BLaER1 (cell line): ENCODE data around the gene TAF1D.

ENCODE experiments used
- H3K27ac ChIP-seq: shearing (Covaris generic); formaldehyde crosslinking; 2 replicates; pipeline ENCODE4 v1.8.1; 2022
- H3K27me3 ChIP-seq: shearing (Covaris generic); formaldehyde crosslinking; 2 replicates; pipeline ENCODE4 v1.8.1; 2022
- H3K36me3 ChIP-seq: shearing (Covaris generic); formaldehyde crosslinking; 2 replicates; pipeline ENCODE4 v1.8.1; 2022
- H3K4me1 ChIP-seq: shearing (Covaris generic); formaldehyde crosslinking; 2 replicates; pipeline ENCODE4 v1.8.1; 2022
- H3K4me2 ChIP-seq: shearing (Covaris generic); formaldehyde crosslinking; 2 replicates; pipeline ENCODE4 v1.8.1; 2022
- H3K4me3 ChIP-seq: shearing (Covaris generic); formaldehyde crosslinking; 2 replicates; pipeline ENCODE4 v1.8.1; 2022
- H3K9ac ChIP-seq: shearing (Covaris generic); formaldehyde crosslinking; 2 replicates; pipeline ENCODE4 v1.8.1; 2022
- H3K9me3 ChIP-seq: shearing (Covaris generic); formaldehyde crosslinking; 2 replicates; pipeline ENCODE4 v1.8.1; 2022
- H4K20me1 ChIP-seq: shearing (Covaris generic); formaldehyde crosslinking; 2 replicates; pipeline ENCODE4 v1.8.1; 2022
- Cebpa-rat ChIP-seq: shearing (Covaris generic); IDR thresholded peaks from 2 replicates; pipeline ENCODE4 v1.8.1; 2022

Gene TAF1D

DNA sequence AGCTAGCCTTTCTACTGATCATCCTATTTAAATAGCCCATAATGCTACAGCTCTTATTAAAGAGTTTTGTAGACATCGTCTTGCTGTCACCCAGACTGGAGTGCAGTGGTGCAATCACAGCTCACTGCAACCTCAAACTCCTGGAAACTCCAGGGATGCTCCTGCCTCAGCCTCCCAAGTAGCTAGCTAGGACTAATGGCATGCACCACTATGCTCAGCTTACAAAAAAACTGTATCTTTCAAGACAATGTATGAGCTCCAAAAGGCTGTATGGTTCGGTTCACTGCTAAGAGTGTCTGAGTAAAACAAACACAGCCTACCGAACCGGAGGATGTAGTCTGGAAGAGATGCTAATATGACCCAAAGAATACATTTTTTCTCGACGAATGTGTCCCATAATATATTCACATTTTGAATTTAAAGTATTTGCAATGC is 2.6 kb downstream of the TAF1D start:
- 0 out of 2 replicates have a peak overlapping the region, but pooled peaks have one; percentile 99 for H3K27ac ChIP-seq
- peaks cover 64% of the 10 kb centered on the region for H3K36me3 ChIP-seq
- peak overlapping the region; percentile 99 for H3K9ac ChIP-seq

DNA sequence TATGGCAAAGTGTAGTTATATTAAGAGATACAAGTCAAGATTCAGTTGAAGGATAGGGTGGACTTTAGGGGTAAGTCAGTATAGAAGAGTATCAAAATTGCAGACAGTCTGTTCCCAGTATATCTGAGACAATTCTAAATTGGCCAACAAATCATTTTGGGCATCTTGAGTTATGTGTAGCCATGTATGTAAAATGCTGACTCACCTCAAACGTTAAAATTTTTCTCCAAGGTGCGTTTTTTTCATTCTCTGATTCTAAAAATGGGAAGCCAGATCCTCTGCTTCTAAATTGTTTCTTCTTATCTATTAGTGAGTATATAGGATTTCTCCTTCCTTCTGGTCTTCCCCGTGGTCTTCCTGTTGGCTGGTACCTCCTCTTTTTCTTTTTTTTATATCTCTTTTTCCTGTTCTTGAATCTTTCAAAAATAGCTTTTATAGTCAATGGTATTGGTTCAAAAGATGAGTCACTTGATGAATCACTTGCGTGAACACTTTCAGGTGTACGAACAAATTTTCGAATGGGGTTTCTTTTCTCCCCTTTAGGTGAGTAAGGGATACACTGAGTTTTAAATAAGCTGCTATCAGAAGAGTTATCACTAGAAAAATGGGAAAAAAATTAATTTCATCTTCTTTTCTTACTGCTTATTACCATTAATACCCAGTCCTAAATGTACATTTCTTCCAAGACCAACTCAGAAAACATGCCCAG is 3.2 kb downstream of the TAF1D start:
- Histone ChIP-seq H3K27me3 (no peaks in the 10 kb centered on the region), H3K4me2 (peak overlapping the region; percentile 89), H3K9me3 (no peaks in the 10 kb centered on the region), H3K36me3 (peaks cover 64% of the 10 kb centered on the region), H4K20me1 (peaks cover 76% of the 10 kb centered on the region), H3K27ac (no peak overlapping the region; the same call in 1 of the 2 replicates), H3K4me1 (peaks cover 77% of the 10 kb centered on the region), H3K4me3 (peak overlapping the region; percentile 86), H3K9ac (peak overlapping the region; percentile 99)
- TF ChIP-seq Cebpa-rat = no peak

More for the DNA sequence above, 2.6 kb downstream of the TAF1D start:
- Histone ChIP-seq H4K20me1 (peaks cover 75% of the 10 kb centered on the region), H3K4me3 (peak overlapping the region; percentile 86), H3K27me3 (no peaks in the 10 kb centered on the region), H3K4me2 (peak overlapping the region; percentile 89), H3K9me3 (no peaks in the 10 kb centered on the region), H3K4me1 (peaks cover 77% of the 10 kb centered on the region)
- TF ChIP-seq Cebpa-rat = no peak

DNA sequence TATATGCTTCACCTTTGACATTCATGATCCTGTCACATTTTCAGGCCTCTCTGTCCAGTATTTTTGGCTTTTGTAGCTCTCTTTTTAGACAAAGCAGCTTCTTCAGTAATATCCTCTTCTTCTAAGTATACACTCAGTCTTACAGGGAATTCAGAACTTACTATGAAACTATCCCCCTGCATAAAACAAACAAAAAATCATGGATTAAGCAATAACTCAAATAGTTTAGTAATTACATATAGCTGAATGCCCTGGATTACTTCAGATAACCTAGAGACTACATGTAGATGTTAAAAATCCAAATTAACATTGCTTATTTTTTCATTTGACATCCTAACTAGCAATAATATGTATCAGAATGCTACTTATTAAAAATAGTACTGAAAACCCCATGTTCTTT is 5.2 kb downstream of the TAF1D start:
- Histone ChIP-seq H3K36me3 (peaks cover 79% of the 10 kb centered on the region), H3K27me3 (no peaks in the 10 kb centered on the region), H3K4me1 (peaks cover 67% of the 10 kb centered on the region), H3K9ac (0 out of 2 replicates have a peak overlapping the region, but pooled peaks have one; percentile 47), H4K20me1 (peaks cover 95% of the 10 kb centered on the region), H3K4me2 (peak overlapping the region; percentile 89), H3K27ac (no peak overlapping the region), H3K4me3 (no peak overlapping the region), H3K9me3 (no peaks in the 10 kb centered on the region)
- no peak for TF ChIP-seq Cebpa-rat

GRCh38 chr11:93735627-93736026 is 5.7 kb downstream of the TAF1D start:
- H4K20me1 ChIP-seq = peaks cover 100% of the 10 kb centered on the region
- H3K27ac ChIP-seq = no peak overlapping the region
- no peak overlapping the region for H3K9ac ChIP-seq
- no peak for TF ChIP-seq Cebpa-rat
- peaks cover 84% of the 10 kb centered on the region for H3K36me3 ChIP-seq
- no peaks in the 10 kb centered on the region for H3K27me3 ChIP-seq
- peaks cover 67% of the 10 kb centered on the region for H3K4me1 ChIP-seq
- H3K4me3 ChIP-seq = no peak overlapping the region
- no peaks in the 10 kb centered on the region for H3K9me3 ChIP-seq
- H3K4me2 ChIP-seq = peak overlapping the region; percentile 89

DNA sequence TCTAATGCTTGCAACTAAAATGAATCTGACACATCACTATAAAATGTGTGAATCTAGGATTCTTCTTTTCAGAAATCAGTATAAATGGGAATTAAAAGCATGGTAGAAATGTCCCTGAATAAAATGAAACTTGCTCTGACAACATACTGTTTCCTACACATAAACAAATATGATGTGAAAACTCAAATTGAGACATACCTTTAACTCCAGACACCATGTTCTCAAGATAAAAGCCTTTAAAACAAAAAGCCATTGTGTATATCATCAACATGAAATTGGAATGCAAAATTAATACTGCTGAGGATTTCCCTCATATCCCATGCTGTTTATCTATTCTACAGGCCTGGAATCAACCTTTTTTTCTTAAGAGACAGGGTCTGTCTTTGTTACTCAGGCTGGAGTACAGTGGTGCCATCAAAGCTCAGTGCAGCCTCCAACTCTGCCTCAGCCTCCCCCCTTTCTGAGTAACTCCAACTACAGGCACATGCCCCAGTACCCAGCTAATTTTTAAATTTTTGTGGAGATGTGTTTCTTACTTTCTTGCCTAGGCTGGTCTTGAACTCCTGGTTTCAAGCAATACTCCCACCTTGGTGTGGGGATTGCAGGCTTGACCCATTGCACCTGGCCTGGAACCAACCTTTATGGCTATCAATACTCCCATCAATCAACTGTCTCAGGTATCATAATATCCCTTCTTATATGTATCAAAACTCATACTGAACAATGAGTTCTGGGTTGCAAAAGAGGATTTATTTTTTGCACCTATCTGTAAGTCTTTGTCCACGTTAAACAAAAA is 6.7 kb downstream of the TAF1D start:
- Histone ChIP-seq H3K4me3 (peak overlapping the region; percentile 26; the same call in 1 of the 2 replicates), H3K36me3 (peaks cover 94% of the 10 kb centered on the region), H3K9me3 (no peaks in the 10 kb centered on the region), H4K20me1 (peaks cover 100% of the 10 kb centered on the region), H3K4me2 (peak overlapping the region; percentile 89), H3K27me3 (no peaks in the 10 kb centered on the region), H3K4me1 (peaks cover 66% of the 10 kb centered on the region), H3K27ac (no peak overlapping the region), H3K9ac (no peak overlapping the region)
- no peak for TF ChIP-seq Cebpa-rat

GRCh38 chr11:93733474-93733873 is 7.8 kb downstream of the TAF1D start:
- Histone ChIP-seq H4K20me1 (peaks cover 100% of the 10 kb centered on the region), H3K27ac (peak overlapping the region; percentile 12; the same call in 1 of the 2 replicates), H3K4me2 (peak overlapping the region; percentile 89), H3K9me3 (no peaks in the 10 kb centered on the region), H3K36me3 (peaks cover 98% of the 10 kb centered on the region), H3K9ac (no peak overlapping the region; the same call in 1 of the 2 replicates), H3K27me3 (no peaks in the 10 kb centered on the region), H3K4me1 (peaks cover 55% of the 10 kb centered on the region), H3K4me3 (peak overlapping the region; percentile 1; the same call in 1 of the 2 replicates)
- no peak for TF ChIP-seq Cebpa-rat

DNA sequence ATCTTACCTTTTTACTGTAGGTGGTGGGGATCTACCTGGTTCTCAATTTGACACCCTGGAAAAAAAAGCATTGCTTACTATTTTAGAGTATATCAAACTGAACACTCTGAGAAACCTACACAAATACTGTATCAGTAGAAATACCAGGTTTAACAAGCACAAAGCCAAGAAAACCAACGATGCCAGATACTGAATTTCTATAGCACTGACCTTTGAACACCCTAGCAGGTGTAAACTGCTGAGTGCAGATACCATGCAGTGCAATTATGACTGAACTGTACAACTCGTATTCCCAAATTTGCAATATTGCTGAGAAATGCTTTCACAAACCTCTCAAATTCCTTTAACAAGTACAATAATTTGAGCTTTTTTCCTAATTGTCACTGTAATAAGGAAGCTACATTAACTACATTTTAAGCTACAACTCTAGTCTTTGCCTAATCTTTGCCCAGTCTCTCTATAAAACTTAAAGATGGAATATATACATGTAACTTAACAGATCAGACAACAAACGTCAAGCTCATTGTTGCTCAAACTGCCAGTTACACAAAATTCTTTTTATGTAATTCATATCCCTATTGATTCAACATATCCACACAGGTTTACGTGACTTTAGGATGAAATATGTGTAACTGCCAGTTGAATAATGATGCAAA is 8.9 kb downstream of the TAF1D start:
- Histone ChIP-seq H3K4me2 (no peak overlapping the region), H3K9me3 (no peaks in the 10 kb centered on the region), H3K9ac (no peak overlapping the region), H3K27ac (no peak overlapping the region), H4K20me1 (peaks cover 99% of the 10 kb centered on the region), H3K4me3 (no peak overlapping the region), H3K36me3 (peaks cover 98% of the 10 kb centered on the region), H3K4me1 (peaks cover 43% of the 10 kb centered on the region), H3K27me3 (no peaks in the 10 kb centered on the region)
- TF ChIP-seq Cebpa-rat = no peak

DNA sequence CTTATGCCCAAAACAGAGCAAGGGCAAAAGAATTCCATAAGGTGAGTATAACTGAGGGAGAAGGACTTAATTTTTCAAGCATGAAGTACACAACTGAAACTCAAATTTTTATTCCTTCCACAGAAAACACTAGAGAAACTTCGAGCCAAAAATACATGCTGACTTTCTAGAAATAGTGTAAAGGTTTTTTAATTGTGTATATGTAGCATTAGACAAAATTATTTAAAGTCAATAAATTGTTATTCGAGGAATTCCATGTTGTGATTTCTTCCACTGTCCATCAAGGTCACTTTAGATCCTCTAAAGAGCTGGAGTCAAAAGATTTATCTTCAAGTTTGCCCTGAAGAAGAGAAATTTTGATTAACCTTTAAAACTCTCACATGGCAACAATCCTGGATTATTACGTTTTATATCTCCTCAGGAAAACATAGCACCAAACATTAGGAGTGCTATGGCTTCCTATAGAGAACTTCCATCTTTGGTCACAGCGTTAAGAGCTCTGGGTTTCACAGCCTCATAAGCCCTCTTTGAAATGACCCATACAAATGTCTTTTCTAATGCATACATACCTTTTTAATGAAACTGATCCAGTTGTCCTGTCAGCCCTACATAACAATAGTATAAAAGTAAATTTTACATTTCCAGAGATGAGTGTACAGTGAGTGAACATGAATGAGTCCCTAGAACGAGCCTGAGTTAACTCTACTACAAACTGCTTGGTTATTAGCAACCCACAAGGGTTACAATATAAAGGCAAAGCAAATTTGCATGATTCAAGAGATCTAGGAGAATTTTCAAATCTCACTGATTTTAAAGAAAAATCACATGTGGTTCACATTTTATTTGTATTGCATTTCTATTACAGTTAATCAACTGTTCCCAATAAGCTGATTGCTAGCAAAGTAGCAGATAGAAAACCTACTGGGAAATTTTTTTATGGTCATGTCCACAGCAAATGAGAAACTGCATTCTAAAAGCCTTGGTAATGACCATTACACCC is 10.9 kb downstream of the TAF1D start:
- H3K4me1 ChIP-seq = peaks cover 24% of the 10 kb centered on the region
- no peak for TF ChIP-seq Cebpa-rat
- H3K9ac ChIP-seq = no peak overlapping the region
- H3K27ac ChIP-seq = no peak overlapping the region
- no peaks in the 10 kb centered on the region for H3K27me3 ChIP-seq
- no peaks in the 10 kb centered on the region for H3K9me3 ChIP-seq
- no peak overlapping the region for H3K4me3 ChIP-seq
- H3K4me2 ChIP-seq = no peak overlapping the region
- peaks cover 85% of the 10 kb centered on the region for H4K20me1 ChIP-seq
- H3K36me3 ChIP-seq = peaks cover 98% of the 10 kb centered on the region

DNA sequence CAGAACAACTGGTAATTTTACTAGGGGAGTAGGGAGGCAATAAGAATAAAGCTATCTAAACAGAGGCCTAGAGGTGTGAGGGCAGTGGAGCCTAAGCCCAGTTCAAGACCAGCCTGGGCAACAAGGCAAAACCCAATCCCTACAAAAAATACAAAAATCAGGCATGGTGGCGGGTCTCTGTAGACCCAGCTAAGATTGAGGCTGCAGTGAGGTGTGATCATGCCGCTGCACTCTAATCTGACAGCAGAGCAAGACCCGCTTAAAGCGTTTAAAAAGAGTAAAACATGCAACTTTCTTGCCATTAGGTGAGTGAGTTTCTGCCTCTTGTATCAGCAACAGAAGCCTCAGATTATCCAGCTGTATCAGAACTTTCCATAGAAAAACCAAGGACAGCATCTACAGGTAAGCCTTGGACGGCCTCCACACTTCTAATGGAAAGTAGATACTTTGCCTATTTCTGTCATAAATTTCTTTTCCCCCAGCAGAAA is 12.1 kb downstream of the TAF1D start:
- Histone ChIP-seq H3K9me3 (no peaks in the 10 kb centered on the region), H3K4me1 (peaks cover 12% of the 10 kb centered on the region), H3K4me3 (no peak overlapping the region), H3K36me3 (peaks cover 98% of the 10 kb centered on the region), H3K27me3 (no peaks in the 10 kb centered on the region), H3K9ac (no peak overlapping the region), H4K20me1 (peaks cover 72% of the 10 kb centered on the region), H3K4me2 (no peak overlapping the region), H3K27ac (no peak overlapping the region)
- no peak for TF ChIP-seq Cebpa-rat
